ENCODE data around the gene ABCC4. TPM values are rescaled to one million over a fixed set of nuclear protein-coding genes. Genes with fewer than 3 reads are reported as not detected.

Gene ABCC4
- total and polyA plus RNA-seq, 9 of the 15 experiments (the other 6 are each of a cell fraction or from before 2014, with no cell fraction given), result 9.4 to 46.1 (median 25.4) TPM

- peak; percentile 70 for TF ChIP-seq TCF3 (CRISPR knock-in tag; IDR thresholded peaks at IDR 0.05)
- TF ChIP-seq SPI1 (IDR thresholded peaks at IDR 0.05; ENCODE audit: borderline replicate concordance, low read depth, low read length), result peak; percentile 87
- no peak for TF ChIP-seq SNIP1 (IDR thresholded peaks at IDR 0.05; ENCODE audit: low read depth)
- no peak for TF ChIP-seq CBX2 (IDR thresholded peaks at IDR 0.05; ENCODE audit: insufficient read depth, low read length, poor library complexity, severe bottlenecking)
- no peak for TF ChIP-seq GTF3C2 (IDR thresholded peaks at IDR 0.05; ENCODE audit: borderline replicate concordance, extremely low read depth, insufficient read length)
- TF ChIP-seq TEAD4 (IDR thresholded peaks at IDR 0.05; ENCODE audit: low read length), result peak; percentile 40; the same call in 1 of the 2 replicates
- TF ChIP-seq TEAD4 (CRISPR knock-in tag; IDR thresholded peaks at IDR 0.05; ENCODE audit: borderline replicate concordance), result no peak
- peak; percentile 11 for TF ChIP-seq MEIS2 (IDR thresholded peaks at IDR 0.05; ENCODE audit: partially characterized antibody)
- no peak for TF ChIP-seq GMEB1 (CRISPR knock-in tag; IDR thresholded peaks at IDR 0.05)
- peak; percentile 37; the same call in 1 of the 2 replicates for TF ChIP-seq TAL1 (IDR thresholded peaks at IDR 0.05)
- 0 out of 4 replicates have a peak, but pooled peaks of 1 of the 2 experiments have one; percentile 24 for TF ChIP-seq MNT (conservative IDR thresholded peaks at IDR 0.05)
- TF ChIP-seq ZNF253 (CRISPR knock-in tag; conservative IDR thresholded peaks at IDR 0.05), result no peak
- TF ChIP-seq ARID1B (IDR thresholded peaks at IDR 0.05), result peak; percentile 65
- no peak for TF ChIP-seq POLR2B (IDR thresholded peaks at IDR 0.05; ENCODE audit: low read depth, partially characterized antibody)
- no peak for TF ChIP-seq DLX4 (CRISPR knock-in tag; IDR thresholded peaks at IDR 0.05)
- no peak for TF ChIP-seq ZFP36 (IDR thresholded peaks at IDR 0.05; ENCODE audit: low read depth, low read length, partially characterized antibody)
- 0 out of 2 replicates have a peak, but pooled peaks have one; percentile 17 for TF ChIP-seq MYC (IDR thresholded peaks at IDR 0.05; ENCODE audit: low read depth, low read length)
- TF ChIP-seq MYC (CRISPR knock-in tag; IDR thresholded peaks at IDR 0.05; ENCODE audit: borderline replicate concordance, low read depth), result no peak
- no peak for TF ChIP-seq ZNF184 (CRISPR knock-in tag; IDR thresholded peaks at IDR 0.05)
- TF ChIP-seq HNRNPH1 (optimal IDR thresholded peaks at IDR 0.05; ENCODE audit: low read depth, low read length), result no peak
Observed at GRCh38 chr13:95226932-95227695, 74.1 kb downstream of the ABCC4 start (continued).

All from K562 (cell line).